GM13977 (cell line): ENCODE results near the gene NUP50.

Experiments used
- DNase-seq: peaks from one replicate; pipeline ENCODE4 v3.0.0; 2012; ENCODE audit warnings: low spot score
- CTCF ChIP-seq: IDR thresholded peaks from 2 replicates; pipeline ENCODE4 v1.5.1; 2012; ENCODE audit warnings: mild to moderate bottlenecking, control low read depth; ENCODE audit not compliant: insufficient read depth; ENCODE audit errors: extremely low read depth, missing control alignments
- in situ Hi-C: fragments of 300-500 bp; cut with MboI; formaldehyde crosslinking; loops from one replicate; pipeline ENCODE4 v1.12.0; 2022; ENCODE audit warnings: low sequenced_read_pairs, low pct_unique_long_range_greater_than_20kb, mixed read lengths, inconsistent platforms; ENCODE audit not compliant: unreplicated experiment

The NUP50 gene

GRCh38 chr22:45192701-45193187 is 29.0 kb downstream of the NUP50 start:
- no peak for DNase-seq
- in situ Hi-C loops: no loop called here
- peak; percentile 24 for TF ChIP-seq CTCF

GRCh38 chr22:45194686-45195085 is 31.0 kb downstream of the NUP50 start:
- in situ Hi-C loops: no loop called here
- no peak for DNase-seq
- no peak for TF ChIP-seq CTCF

GRCh38 chr22:45195616-45196015 is 31.9 kb downstream of the NUP50 start:
- no peak for TF ChIP-seq CTCF
- in situ Hi-C loops: no loop called here
- DNase-seq: no peak

GRCh38 chr22:45196308-45196707 is 32.6 kb downstream of the NUP50 start:
- DNase-seq: no peak
- TF ChIP-seq CTCF: no peak
- in situ Hi-C loops: no loop called here

GRCh38 chr22:45196926-45197605 is 33.3 kb downstream of the NUP50 start:
- in situ Hi-C loops: no loop called here
- DNase-seq: no peak
- no peak for TF ChIP-seq CTCF

GRCh38 chr22:45197606-45198462 is 34.1 kb downstream of the NUP50 start:
- no peak for TF ChIP-seq CTCF
- in situ Hi-C loops: no loop called here
- no peak for DNase-seq
